HFFc6 (cell line): ENCODE measurements around the gene BICDL1. TPM values are rescaled to one million over a fixed set of nuclear protein-coding genes. Genes with fewer than 3 reads are reported as not detected.

Experiments
- DNase-seq: peaks from one replicate; pipeline ENCODE4 v3.0.0-alpha.2; 2018
- H3K27ac Mint-ChIP-seq: 2 replicates; pipeline ENCODE4 v1.8.0; 2020; ENCODE audit warnings: mild to moderate bottlenecking, mixed read lengths
- H3K27me3 Mint-ChIP-seq: 2 replicates; pipeline ENCODE4 v1.8.0; 2021; ENCODE audit warnings: mild to moderate bottlenecking, moderate library complexity, mixed read lengths; ENCODE audit not compliant: insufficient read depth
- H3K36me3 Mint-ChIP-seq: 2 replicates; pipeline ENCODE4 v1.8.0; 2021; ENCODE audit warnings: low read depth, mixed read lengths
- H3K4me1 Mint-ChIP-seq: 2 replicates; pipeline ENCODE4 v1.8.0; 2020; ENCODE audit warnings: low read depth, mixed read lengths
- H3K4me3 Mint-ChIP-seq: 2 replicates; pipeline ENCODE4 v1.8.0; 2020; ENCODE audit warnings: mild to moderate bottlenecking, moderate library complexity, mixed read lengths
- H3K9me3 Mint-ChIP-seq: 2 replicates; pipeline ENCODE4 v1.8.0; 2020; ENCODE audit warnings: mild to moderate bottlenecking, mixed read lengths
- total RNA-seq, 6 experiments: library from RNA; stranded (reverse); fragmentation: NEBNext Ultra II Directional; extraction: Animal tissue kit (Norgen Biotek cat#: 25700); gene quantifications; 2 replicates in 1 of 6; 3 replicates in 5 of 6; pipeline ENCODE4 v1.2.3, GENCODE V29; 2021
- TF ChIP-seq, protein P1 (sequence below): fragments of 200-600 bp; sonication (generic); IDR thresholded peaks from 2 replicates; pipeline ENCODE4 v1.5.0; 2021; ENCODE audit warnings: antibody characterized with exemption, mild to moderate bottlenecking

Gene BICDL1
- total RNA-seq, 6 experiments from 2014 or later = 0.05 TPM; not detected in 5

DNA sequence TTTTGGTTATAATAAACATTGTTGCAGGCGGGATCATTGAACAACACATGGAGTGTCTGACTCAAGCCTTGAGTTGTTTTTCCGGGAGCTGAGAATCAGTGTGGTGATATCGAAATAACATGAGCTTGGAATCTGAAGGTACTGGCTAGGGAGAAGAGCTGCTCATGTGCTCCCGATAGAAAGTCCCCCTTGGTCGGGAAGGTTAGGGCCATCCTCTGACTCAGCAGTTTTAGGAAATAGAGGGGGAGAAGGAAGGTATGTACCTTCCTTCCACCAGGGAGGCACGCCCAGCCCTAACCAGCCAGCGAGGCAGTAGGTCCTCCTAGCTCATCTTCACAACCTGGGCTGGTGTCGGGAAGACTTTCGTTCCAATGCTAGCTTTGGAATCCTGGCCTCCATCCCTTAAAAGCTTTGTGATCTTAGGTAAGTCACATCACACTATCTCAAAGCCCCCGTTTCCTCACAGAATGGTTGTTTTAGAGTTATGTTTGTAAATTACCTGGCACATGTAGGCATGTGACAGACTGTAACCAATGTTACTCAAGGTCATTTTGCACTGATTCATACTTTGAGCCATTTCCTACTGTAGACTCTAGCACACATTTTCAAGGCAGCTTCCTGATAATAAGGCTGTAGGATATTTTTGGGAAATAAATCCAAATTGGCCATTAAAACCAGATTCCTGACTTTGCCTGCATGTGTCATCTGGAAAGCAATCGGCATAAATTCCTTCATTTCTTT, 129.5 kb downstream of the BICDL1 start:
- peak overlapping the region; percentile 82 for H3K27ac Mint-ChIP-seq
- H3K4me3 Mint-ChIP-seq = peak overlapping the region; percentile 90
- TF ChIP-seq, protein P1, sequence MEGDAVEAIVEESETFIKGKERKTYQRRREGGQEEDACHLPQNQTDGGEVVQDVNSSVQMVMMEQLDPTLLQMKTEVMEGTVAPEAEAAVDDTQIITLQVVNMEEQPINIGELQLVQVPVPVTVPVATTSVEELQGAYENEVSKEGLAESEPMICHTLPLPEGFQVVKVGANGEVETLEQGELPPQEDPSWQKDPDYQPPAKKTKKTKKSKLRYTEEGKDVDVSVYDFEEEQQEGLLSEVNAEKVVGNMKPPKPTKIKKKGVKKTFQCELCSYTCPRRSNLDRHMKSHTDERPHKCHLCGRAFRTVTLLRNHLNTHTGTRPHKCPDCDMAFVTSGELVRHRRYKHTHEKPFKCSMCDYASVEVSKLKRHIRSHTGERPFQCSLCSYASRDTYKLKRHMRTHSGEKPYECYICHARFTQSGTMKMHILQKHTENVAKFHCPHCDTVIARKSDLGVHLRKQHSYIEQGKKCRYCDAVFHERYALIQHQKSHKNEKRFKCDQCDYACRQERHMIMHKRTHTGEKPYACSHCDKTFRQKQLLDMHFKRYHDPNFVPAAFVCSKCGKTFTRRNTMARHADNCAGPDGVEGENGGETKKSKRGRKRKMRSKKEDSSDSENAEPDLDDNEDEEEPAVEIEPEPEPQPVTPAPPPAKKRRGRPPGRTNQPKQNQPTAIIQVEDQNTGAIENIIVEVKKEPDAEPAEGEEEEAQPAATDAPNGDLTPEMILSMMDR = no peak
- DNase-seq = peak; percentile 73
- peaks cover 20% of the 10 kb centered on the region for H3K36me3 Mint-ChIP-seq
- H3K27me3 Mint-ChIP-seq = peaks cover 6% of the 10 kb centered on the region; the same call in 1 of the 2 replicates
- no peaks in the 10 kb centered on the region for H3K9me3 Mint-ChIP-seq
- H3K4me1 Mint-ChIP-seq = peaks cover 58% of the 10 kb centered on the region

DNA sequence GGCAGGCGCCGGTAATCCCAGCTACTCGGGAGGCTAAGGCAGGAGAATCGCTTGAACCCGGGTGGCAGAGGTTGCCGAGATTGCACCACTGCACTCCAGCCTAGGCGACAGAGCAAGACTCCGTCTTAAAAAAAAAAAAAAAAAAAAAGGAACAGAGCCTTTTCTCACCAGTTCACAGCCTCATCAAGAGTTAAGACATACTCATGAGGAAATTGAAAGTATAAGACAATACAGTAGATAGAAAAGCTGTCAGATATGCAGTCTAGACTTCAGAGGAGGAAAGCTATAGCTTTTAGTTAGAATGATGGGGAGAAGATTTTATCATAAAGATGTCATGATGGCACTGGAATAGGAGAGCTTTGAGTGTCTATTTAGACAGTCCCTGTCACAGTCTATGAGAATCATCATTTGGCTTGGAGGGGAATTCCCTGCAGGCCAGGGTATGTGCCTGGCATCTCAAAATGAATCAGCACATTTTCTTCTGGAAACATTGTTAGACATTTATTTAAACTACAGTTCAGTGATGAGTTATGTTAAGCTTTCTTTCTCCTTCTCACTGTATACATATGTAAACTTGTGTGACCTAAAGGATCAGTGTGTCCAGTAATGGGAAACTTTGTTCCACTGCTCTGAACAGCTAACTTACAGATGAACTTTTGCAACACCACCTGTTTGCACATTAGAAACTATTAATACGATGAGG, 130.4 kb downstream of the BICDL1 start:
- Mint-ChIP-seq H3K4me1 (peaks cover 56% of the 10 kb centered on the region), H3K9me3 (no peaks in the 10 kb centered on the region), H3K27me3 (peaks cover 6% of the 10 kb centered on the region; the same call in 1 of the 2 replicates), H3K27ac (peak overlapping the region; percentile 82), H3K4me3 (peak overlapping the region; percentile 90), H3K36me3 (peaks cover 20% of the 10 kb centered on the region)
- TF ChIP-seq, protein P1 = no peak
- peak; percentile 73 for DNase-seq

DNA sequence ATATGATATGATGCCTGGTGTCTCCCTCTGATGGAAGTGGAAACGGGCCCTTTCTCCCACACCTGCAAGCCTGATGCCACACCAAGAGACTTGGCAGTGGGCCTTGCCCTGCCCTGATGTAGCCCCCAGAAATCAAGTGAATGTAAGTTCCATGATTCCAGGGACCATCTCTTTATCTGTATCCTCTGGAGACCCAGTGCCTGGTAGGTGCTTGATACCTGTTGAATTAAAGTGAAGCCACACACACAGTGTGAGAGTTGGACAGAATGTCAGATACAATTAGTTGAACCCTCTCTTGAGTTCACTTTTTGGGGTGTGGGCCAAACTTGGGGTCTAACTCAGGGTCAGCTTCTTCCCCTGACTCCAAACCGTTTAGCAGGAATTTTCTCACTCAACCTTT, 132.3 kb downstream of the BICDL1 start:
- Mint-ChIP-seq H3K27ac (peak overlapping the region; percentile 82), H3K27me3 (peaks cover 9% of the 10 kb centered on the region), H3K9me3 (no peaks in the 10 kb centered on the region), H3K4me3 (no peak overlapping the region), H3K36me3 (peaks cover 10% of the 10 kb centered on the region), H3K4me1 (peaks cover 46% of the 10 kb centered on the region)
- no peak for DNase-seq
- TF ChIP-seq, protein P1 = no peak

DNA sequence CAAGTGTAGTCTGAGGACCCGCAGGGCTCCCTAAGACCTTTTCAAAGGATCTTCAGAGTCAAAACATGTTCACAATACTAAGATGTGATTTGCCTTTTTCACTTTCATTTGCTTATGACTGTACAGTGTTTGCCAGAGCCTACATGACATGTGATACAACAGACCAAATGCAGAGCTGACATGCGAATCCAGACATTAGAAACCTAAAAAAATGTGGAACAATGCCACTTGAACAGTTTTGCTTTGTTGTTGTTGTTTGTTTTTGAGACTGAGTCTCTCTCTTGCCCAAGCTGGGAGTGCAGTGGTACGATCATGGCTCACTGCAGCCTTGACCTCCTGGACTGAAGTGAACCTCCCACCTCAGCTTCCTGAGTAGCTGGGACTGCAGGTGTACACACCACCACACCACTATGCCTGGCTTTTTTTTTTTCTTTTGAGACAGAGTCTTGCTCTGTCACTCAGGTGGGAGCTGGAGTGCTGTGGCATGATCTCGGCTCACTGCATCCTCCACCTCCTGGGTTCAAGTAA, 132.8 kb downstream of the BICDL1 start:
- no peak for DNase-seq

DNA sequence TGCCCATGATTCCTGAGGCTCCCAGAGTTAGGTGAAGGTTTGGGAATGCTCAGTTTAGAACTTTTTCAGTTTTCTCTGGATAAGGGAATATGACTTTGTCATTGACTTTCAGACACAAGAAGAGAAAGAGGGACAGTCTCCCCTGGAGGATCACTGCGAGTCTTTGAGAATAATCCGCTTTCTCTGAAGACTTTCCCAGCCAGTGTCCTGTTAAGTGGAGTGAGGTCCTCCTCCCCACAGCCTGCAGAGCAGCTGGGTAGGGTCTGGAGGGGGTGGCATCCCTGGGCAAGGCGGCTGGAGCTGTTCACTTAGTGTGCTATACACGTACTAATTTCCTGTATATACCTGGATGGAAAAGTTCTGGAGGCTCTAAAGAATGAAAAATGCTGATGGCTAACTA, 136.0 kb downstream of the BICDL1 start:
- Mint-ChIP-seq H3K27me3 (peaks cover 9% of the 10 kb centered on the region), H3K9me3 (no peaks in the 10 kb centered on the region), H3K4me1 (peaks cover 31% of the 10 kb centered on the region), H3K27ac (no peak overlapping the region), H3K36me3 (peaks cover 31% of the 10 kb centered on the region), H3K4me3 (no peak overlapping the region; the same call in 1 of the 2 replicates)
- DNase-seq = no peak
- TF ChIP-seq, protein P1 = no peak

More for the DNA sequence above, 132.8 kb downstream of the BICDL1 start:
- H3K9me3 Mint-ChIP-seq = no peaks in the 10 kb centered on the region
- H3K4me3 Mint-ChIP-seq = no peak overlapping the region
- H3K27me3 Mint-ChIP-seq = peaks cover 9% of the 10 kb centered on the region
- H3K36me3 Mint-ChIP-seq = peaks cover 14% of the 10 kb centered on the region
- H3K27ac Mint-ChIP-seq = peak overlapping the region; percentile 82; the same call in 1 of the 2 replicates
- H3K4me1 Mint-ChIP-seq = peaks cover 51% of the 10 kb centered on the region
- TF ChIP-seq, protein P1 = no peak
